ENCODE results near the gene ATP5PO.

GRCh38 chr21:33871171-33871570 lies 44.4 kb downstream of the ATP5PO start:
- TF ChIP-seq CTCF (IDR thresholded peaks at IDR 0.05) (no peak), POLR2A (IDR thresholded peaks at IDR 0.05) (no peak)

Measured in esophagus squamous epithelium (tissue), 4 donors.